Right lobe of liver (tissue), 4 donors: ENCODE results near the gene RCE1.

Experiments
- CTCF ChIP-seq, 4 donors: fragments of 200-600 bp in 3 of 4; fragments of 450-650 bp in 1 of 4; IDR thresholded peaks; one replicate each; pipeline versions ENCODE4 v1.5.1 to v1.8.0; 2016 to 2022; ENCODE audit warnings: antibody characterized with exemption in 4 of 4, mild to moderate bottlenecking in 2 of 4
- POLR2A ChIP-seq: fragments of 450-650 bp; IDR thresholded peaks from one replicate; pipeline ENCODE4 v1.6.1; 2017; ENCODE audit warnings: antibody characterized with exemption, mild to moderate bottlenecking
- donor health status: DM: no; HTN: no; CAD: no.
- donor health status: DM: no; HTN: no; CAD: no.
- donor health status: DM: no; HTN: yes; CAD: no.

GRCh38 chr11:66877588-66878385 lies 34.5 kb downstream of the RCE1 start:
- TF ChIP-seq POLR2A: no peak
- no peak for TF ChIP-seq CTCF (IDR thresholded peaks at IDR 0.05)
